HG03342 (cell line): ENCODE data around the gene GTSE1.

Experiments used
- ATAC-seq: cut with Tn5 transposase; IDR thresholded peaks from one replicate; pipeline ENCODE4 v1.9.1; 2021; ENCODE audit warnings: mild to moderate bottlenecking, moderate library complexity; ENCODE audit not compliant: unreplicated experiment

The GTSE1 gene

DNA sequence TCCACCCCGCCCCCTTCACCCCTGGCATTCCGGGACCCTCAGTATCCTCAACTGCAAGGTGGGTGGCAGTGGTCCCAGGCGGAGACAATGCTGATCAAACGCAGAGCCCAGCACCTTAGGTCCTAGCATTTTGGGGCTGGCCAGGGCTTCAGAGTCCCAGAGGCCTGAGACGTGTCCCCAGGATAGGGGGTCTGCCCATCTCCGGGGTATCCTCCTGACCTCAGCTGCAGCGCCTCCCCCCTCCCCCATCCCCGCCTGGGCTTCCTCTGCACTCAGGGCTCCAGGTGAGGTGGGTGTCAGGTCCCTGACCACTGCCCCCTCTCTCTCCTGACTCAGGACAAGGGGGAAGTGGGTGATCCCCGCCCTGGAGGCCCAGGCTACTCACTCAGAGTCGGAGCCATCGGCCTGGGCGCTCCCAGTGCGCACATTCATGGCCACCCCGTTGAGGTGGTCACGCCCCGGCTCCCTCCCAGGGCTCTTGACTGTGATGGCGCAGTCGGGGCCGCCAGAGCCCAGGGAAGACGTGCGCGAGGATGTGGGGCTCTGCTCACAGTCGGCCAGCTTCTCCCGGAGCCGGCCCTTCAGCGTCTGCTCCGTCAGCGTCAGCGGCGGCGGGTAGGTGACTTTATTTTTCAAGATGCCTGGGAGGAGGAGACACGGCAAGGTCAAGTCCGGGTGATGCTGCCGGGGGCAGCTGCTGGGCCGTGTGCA is 67.1 kb downstream of the GTSE1 start:
- ATAC-seq = no peak

DNA sequence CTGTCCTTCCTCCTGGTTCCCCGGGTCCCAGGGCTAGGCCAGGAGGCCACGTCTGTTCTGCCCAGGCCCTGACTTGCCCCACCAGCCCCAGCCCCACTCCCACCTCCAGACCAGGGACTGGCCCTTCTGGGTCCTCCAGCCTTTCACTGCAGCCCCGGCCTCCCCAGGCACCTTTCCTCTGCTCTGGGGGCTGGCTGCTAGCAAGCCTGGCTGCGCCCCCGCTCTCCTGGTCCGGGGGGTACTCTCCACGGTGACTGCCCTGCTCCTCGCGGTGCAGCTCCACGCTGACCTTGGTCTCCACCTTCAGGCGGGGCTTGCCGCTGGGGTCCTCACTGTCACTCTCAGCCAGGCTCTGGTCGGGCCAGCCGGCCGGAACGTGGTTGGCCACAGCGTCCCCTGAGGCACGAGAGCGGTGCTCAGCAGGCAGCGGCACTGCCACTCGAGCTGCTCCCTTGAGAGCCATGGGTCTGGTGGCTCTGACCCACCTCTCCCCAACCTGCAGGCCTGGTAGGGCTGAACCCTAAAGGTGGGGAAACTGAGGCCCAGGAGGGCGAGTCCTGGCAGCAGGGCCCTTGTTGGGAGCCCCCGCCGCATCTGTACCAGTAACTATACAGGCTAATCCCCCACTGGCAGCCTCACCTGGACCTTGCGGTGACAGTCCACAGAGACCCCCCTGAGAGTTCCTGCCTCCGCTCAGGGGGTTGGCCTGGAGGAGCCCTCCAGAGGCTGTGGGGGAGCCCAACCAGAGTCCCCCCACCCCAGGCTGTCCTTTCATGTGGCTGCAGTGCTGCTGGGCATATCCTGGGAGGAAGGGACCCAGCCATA is 67.9 kb downstream of the GTSE1 start:
- ATAC-seq = no peak

DNA sequence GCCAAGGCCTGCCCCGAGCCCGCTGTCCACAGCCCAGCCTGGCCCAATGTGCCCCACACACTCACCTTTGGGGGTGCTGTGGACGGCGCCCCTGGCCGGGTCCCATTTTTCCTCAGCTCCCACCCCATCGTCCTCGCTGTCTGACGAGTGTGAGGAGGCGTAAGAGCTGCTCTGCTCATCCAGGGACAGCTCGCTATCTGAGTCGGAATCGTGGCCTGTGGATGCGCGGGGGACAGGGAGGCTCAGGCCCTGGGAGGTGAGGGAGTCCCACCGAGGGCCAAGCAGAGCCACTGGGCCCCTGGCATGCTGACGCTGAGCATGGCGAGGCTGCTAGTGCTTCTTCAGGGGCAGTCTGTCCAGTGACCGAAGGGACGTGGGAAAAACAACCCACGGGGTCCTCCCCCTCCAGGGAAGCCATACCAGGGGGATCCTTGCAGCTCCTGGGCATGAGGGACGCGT is 68.5 kb downstream of the GTSE1 start:
- ATAC-seq = no peak

DNA sequence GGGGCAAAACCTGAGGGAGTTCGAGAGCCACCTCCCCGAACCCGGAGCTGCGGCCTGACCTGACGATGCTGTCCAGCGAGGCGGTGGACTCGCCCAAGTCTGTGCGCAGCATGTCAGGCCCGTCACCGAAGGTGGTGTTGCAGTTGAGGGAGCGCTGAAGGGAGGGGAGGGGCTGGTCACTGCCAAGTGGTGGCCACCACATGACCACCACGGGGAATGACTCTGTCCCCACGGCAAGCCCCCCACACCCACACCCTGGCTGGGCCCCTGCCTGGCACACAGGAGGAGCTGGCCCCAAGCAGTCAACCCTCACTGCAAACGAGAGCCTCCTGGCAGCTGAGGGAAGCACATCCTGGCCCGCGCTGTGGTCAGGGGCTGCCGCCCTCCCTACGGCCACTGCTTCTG is 69.7 kb downstream of the GTSE1 start:
- no peak for ATAC-seq

DNA sequence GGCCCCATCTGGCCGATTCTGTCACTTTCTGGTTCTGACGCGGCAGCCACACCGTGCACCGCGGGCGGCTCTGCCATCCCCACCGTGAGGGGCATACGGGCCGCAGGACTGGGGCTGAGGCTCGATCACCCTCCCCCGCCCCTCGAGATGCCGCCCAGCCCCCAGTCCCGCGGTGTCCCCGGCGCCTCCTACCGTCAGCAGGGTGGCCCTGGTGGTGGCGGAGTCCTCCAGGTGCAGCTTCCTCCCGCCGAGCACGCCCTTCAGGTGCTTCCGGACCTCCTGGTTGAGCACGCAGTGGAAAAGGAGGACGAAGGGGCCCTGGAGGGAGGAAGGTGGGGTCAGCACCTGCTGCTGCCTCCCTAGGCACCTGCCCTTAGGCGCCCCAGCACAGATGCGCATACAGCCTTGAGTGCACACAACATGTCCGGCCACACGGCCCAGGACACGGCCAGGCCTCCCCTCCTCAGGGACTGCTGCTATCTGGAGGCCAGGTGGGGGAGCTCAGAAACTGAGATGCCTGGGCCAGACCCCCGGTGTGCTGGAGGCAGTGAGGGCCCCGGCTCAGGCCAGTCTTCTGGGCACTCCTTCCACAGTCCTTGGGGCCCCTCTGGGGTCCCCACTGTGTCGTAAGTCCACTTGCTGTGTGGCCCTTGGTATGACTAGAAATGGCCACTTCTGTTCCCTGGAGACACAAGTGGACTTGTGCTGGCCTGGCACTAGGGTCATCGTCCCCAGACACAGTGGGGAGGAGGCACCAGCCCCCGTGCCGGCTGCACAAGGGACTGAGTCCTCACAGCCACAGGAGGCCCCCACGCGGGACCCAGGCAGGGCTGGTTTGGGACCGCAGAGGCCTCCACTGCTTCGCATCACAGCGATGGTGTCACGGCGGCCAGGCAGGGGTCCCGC is 70.4 kb downstream of the GTSE1 start:
- ATAC-seq = no peak

DNA sequence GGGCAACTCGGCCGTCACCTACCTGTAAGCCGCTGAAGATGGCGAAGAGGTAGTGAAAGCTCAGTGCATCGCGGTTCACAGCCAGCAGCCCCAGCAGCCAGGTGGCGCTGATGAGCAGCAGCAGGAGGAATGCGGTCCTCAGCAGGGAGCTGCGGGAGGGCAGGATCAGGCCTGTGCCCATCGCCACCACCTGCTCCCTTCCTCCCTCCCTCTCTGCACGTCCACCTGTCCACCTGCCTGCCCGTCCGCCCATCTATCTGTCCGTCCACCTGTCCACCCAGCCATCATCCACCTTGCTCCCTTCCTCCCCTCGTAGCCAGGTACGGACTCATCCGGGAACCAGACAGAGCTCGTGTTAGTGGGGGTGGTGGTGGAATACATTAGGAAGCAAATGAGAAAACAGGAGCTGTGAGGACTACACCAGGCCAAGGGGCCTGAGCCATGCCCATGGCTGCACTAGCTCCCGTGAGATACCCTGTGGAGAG is 71.1 kb downstream of the GTSE1 start:
- no peak for ATAC-seq

DNA sequence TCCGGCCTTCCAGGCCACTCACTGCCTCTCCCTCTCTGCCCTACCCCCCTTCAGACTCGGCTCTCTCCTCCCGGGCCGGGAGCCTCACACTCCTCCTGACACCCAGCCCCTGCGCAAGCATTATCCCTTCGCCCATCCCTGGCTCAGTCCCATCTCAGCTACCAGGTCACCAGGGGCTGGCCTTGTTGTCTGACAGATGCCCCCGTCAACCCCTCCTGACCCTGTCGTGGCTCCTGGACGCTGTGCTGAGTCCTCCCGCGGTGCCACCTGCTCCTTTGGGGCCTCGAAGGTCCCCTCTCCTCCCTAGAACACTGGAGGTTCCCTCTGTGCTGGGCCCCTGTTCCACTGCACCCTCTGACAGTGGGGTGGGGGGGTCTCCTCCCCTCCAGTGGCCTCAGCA is 71.8 kb downstream of the GTSE1 start:
- ATAC-seq = no peak

DNA sequence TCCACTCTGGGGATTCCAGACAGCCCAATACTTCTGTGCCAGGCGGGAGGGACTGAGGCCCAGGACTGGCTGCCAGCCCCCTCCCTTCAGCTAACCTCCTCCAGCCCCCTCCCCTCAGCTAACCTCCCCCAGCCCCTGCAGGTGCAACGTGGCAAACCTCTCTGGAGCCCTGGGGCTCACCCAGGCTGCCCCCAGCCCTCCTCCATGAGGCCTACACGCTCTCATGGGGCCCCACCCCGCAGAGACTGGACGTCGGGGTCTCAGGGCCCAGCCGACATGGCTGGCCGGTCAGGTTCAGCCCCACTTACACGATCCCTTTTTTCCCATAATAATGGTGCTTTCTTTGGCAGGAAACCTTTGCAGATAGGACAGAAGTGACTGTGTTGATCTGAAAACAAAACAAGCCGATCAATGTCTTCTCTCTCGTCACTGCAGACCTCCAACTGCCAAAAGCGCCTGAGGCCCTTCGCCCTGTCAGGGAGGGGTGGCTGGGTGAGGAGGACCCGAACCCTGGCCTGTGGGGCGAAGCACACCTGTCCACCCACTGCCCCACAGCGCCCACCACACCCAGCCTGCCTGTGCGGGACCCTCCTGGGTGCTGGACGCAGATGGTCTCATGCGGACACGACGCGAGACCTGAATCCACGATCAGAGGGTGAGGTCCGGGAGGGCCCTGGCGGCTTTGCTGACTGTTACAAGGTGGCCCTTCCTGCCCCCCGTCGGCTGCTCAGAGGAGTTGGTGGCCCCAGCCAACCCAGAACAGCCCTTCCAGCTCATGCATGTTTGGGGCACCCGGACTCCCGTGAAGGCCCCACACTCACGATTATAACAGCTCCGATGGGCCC is 72.4 kb downstream of the GTSE1 start:
- no peak for ATAC-seq

DNA sequence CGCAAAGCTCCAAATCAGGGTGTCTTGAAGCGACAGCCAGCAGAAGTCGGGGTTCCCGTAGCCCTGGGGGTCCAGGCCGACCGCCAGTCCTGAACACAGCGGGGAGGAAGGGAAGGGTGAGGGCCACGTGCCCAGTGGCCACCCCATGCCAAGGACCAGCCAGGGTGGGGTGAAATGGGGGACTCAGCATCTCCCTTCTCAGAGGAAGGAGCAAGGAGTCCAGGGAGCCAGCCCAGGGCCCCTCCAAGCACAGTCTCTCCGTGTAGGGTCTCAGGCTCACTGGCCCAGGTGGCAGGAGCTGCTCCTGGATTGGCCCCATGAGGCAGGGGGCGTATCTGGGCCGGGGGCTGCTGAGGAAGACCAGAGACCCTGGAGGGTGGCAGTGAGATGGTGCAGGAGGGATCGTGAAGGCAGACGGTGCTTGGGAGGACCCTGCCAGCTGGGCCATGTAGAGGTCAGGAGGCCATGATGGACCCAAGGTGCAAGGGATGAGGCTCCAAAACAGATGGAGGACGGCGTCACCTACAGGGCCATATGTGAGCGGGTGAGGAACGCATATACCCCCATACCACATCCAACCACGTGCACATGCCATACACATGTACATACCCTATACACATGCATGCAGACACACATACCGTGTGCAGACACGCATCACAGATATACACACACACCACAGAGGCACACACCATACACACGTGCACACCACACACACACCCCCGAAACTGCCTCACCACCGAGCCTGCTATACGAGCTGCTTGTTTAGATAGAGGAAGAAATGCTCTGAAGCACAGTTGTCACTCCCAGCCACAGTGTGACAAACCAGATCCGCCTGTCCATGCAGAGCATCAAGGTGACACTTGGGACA is 73.3 kb downstream of the GTSE1 start:
- ATAC-seq = no peak

DNA sequence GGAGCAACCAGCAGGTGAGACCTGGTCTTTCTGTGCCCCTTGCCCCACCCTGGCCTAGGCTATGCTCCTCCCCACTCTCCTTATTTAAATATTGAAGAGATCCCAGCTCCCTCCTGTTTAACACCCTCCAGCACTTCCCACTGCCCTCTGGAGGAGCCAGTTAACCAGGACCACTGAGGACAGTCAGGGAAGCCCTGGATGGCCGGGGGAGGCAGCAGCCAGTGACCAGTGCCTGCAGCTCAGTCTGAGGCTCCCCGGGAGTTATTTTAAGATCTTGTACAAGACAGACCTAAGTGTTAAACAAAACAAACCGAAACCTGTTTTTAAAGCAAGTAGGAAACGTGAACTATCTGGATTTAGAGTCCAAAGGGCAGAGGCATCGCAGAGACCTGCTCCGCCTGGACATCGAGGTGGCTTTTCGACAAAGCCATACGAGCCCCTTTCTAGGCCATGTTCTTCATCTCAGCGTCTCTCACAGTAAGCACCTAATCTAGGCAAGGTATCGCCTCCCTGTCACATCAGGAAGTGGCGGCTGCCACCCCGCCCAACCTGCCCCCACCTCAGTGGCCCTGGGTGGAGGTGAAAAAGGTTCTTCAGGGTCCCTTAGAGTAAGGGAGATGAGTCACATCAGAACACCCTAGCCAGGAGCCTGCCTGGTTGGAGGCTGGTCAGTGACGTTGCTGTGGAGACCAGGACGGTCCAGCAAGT is 74.1 kb downstream of the GTSE1 start:
- no peak for ATAC-seq

DNA sequence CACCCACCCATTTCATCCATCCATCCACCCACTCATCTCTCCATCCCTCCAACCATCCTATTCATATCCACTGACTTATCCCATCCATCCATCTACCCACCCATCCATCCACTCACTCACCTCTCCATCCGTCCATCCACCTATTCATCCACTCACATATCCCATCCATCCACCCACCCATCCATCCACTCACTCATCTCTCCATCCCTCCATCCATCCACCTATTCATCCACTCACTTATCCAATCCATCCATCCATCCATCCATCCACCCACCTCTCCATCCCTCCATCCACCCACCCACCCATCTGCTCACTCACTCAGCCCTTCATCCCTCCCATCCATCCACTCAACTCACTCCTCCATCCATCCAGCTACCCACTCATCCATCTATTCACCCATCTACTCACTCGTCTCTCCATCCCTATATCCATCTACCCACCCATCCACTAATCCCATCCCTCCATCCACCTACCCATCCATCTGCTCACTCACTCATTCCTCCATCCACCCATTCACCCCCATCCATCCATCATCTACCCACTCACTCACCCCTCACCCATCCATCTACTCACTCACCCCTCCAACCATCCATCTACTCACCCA is 75.1 kb downstream of the GTSE1 start:
- no peak for ATAC-seq

DNA sequence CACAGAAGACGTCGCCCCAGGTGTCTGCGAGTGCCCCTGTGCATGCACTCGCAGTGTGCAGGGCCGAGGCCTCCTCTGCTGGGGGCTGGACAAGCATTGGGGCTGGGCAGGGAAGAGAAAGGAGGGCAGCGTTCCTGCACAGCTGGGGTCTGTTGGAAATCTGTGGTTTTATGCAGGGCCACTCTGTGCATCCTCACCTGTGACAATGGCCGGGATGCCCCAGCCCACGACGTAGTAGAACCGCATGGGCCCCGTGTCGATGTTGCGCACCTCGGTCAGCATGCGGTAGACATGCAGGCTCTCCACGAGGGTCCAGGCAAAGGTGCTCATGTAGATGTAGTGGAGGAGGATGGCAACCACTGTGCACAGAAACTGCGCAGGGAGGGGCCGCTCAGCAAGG is 76.0 kb downstream of the GTSE1 start:
- ATAC-seq = no peak

DNA sequence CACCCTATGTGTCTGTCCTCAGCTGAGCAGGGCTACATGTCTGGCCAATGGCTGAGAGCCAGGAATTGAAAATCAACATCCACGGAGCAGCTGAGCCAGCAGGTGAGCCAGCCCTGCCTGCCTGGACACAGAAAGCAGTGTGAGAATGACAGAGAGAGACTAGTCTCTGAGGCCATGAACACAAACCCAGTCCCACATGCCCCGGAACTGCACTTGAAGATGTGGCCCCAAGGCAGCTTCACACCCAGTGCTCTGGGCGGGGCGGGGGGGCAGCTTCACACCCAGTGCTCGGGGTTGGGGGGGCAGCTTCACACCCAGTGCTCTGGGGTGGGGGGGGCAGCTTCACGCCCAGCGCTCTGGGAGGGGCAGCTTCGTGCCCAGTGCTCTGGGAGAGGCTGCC is 76.5 kb downstream of the GTSE1 start:
- ATAC-seq = no peak

DNA sequence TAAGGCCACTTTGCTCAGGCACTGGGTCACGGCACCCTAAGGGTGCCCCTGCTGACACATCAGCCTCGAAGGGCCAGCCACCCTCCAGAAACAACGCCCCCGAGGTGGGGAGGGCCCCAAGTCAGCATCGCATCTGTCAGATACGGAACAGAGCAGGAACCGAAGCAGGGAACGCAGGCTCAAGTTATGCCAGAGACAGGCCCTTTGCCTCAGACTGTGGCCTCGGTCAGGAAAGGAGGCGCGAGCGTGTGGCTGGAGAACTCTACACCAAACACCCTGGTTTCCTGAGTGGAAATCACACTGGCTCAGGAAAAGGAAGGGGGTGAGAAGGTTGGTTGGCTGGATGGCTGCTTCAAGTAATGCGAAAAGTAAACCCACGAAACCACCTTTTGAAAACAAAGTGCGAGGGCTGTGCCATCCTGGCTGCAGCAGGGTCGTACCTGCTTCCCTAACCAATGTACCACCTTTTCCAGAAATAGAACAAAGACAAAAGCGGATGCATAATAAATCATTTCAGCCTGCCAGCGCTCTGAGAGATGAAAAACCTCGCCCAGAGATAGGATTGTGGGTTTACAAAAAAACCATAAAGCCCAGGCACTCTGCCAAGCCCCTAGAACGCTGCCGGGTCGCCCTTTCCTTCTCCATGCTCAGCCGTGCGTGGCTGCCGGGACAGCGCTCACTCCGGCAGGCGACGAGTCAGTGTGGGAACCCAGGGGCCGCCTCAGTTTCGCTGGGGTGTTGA is 77.4 kb downstream of the GTSE1 start:
- no peak for ATAC-seq

DNA sequence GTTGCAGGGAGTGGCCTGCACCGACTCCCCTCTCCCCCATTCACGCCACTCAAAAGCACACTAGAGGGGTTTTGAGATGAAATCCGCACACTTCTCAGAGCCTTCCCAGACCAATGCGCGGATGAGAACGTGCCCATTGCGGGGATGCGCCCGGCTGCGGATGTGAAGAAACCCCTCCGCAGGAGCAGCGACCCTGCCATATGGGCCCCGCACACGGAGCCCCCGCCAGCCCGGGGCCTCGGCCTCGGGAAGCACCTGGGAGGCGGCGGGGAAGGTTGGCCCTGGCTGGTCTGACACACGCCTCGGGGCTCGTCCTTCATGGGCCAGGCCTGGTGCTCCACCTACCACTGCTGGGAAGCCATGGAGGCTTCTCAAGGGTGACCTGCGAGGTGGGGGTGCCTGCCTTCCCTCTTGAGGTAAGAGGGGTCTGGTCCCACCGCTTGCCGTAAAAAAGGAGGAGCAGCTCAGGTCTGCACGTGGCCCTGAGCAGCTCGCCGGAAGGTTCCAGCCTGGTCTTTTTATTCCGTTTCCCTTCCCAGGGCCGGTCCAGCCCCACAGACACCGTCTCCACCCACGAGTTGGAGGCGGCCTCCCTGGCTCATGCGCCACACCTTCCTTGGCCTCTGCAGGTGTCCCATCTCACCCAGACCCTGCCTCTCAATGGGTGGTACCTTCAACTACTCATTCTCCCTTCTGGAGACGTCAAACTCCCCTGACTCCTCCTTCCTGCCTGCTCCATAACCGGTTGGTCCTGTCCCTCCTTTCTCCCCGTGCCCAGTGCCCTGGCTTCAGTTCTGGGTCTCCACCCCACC is 78.2 kb downstream of the GTSE1 start:
- ATAC-seq = no peak

DNA sequence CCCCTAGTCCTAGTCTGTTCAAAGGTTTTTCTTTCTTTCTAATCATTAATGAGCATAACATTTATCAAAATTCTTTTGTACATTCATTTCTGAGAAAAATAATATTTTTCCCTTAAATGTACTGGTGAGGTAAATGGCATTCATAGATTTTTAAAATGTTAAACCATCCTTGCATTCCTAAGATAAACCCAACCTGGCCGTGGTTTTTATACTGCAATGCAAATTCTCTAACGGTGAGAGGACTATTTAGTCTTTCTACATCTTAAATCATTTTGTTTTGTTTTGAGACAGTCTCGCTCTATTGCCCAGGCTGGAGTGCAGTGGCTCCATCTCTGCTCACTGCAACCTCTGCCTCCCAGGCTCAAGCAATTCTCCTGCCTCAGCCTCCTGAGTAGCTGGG is 79.4 kb downstream of the GTSE1 start:
- no peak for ATAC-seq
